ENCODE measurements around the gene PCMTD2.

Gene PCMTD2

DNA sequence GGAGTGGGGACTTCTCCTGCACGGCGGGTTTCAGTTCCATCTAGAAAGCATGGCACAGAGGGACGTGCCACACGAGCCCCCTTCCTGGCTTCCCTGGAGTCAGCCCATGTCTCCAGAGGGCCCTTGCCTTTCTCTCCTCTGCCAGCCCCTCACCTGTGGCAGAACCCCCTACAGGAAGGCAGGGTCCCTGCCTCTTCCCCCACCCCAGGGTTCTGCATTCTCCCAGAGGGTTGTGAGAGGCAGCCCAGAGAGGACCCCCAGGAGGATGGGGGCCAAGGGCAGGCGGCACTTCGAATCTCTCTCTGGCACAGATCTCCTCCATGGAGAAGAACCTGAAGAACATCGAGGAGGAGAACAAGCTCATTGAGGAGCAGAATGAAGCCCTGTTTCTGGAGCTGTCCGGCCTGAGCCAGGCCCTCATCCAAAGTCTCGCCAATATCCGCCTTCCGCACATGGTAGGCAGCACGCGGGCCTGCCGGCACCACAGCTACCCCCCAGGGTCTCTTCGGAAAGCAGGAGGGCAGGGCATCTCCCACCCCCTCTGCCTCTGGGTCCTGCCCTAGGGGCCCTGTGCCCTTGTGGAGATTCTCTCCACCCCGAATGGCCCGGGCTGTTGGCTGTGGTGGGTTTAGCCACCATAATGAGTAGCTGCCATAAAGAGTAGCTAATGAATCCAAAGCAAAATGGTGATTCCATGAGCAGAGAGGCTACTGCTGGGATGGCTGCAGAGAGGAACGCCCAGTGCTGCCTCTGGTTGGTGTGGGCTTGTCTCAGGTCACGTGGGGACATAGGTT lies 15.9 kb upstream of the PCMTD2 start:
- DNase-seq = no peak

- DNase-seq = no peak
Observed at GRCh38 chr20:64240243-64241015, 15.1 kb upstream of the PCMTD2 start.

- DNase-seq = no peak
Observed at GRCh38 chr20:64241061-64241460, 14.5 kb upstream of the PCMTD2 start.

- DNase-seq = no peak
Observed at GRCh38 chr20:64242003-64242796, 13.3 kb upstream of the PCMTD2 start.

DNA sequence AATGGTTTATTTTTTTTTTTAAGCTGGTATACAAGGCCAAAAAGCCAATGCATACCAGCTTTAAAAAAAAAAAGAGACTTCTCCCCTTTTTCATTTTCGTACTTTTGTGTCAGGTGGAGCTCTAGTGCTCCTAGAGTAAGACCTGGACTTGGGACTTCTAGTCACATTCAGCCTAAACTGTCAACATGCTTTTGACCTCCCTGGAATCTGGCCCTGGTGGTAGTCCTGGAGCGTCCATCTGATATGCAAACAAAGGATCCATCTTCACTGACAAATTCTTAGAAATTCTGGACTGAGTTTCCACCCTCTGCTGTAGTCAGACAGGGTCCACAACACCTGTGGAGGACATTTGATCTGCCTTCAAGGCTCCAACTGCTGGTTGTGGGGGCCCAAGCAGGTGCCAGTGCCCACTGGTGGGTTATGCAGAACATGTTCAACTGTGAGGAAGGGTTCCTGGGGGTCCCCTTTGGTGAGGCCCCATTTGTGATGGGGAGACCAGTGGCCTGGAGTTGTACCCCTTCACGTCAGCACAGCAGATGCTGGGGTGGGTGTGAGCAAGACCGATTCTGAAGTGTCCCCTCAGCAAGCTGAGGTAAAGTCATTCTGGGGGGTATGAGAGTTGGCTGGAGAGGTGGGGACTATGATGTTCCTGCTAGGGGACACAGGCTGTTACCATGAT lies 12.6 kb upstream of the PCMTD2 start:
- no peak for DNase-seq

GRCh38 chr20:64244281-64244805 lies 11.2 kb upstream of the PCMTD2 start:
- DNase-seq = no peak

DNA sequence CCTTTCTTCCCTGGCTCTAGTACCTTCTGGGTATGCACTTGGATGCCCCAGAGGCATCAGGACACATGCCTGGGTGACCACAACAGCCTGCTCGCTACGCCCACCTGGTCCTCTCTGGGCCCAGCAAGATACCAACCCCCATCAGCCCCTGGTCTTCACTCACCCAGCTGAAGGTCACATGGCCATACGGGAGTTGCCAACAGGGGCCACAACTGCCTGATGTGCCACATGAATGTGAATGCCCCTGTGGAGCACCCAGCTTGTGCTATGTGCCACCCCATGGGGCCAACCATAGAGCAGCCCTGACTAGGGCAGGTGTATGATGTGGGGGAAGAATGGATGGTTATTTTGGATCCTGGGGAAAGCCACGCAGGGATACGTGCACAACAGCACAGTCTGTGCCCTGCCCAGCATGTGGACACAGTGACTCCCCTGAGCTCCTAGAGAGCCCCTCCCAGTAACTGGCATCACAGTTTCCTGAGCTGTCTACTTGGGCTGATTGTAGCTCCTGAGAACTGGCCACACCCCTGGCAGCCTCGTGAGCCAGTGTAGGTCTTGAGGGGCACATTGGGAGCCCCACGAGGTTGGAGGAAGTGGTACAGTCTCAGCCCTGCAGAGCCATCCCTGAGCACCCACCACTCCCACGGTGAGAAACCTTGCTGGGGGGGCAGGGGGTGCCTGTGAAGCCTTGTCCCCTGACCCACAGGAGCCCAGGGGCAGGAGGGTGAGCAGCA lies 10.5 kb upstream of the PCMTD2 start:
- DNase-seq = no peak

- no peak for DNase-seq
Observed at GRCh38 chr20:64245746-64246595, 9.6 kb upstream of the PCMTD2 start.

DNA sequence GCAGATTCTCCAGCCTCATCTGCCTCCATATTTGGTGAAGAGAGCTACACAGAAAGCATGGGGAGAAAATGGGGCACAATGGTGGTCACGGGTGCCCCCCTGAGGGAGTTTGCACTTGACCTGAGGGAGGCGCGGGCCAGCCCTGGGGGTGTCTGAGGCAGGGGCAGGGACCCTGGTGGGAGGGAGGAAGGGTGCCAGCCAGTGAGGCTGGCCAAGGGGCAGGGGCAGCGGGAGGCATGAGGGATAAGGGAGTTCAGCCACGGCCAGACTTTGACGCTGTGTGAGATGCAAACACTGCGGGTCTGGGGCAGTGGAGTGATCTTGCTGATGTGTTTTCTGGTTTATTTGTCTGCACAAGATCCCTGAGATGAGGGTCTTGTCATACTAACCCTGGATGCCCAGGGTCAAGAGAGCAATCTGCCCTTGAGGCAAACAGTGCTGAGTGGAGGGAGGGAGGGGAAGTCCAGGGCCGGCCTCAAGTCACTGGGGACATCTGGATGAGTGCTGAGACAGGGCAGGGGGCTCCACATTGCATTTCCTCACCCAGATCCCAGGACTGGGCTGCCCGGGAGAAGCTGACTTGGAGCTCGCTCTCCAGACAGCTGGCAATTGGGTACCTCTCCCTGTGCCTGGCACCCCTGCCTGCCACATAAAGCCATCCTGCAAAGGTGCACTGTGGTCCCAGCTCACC lies 8.8 kb upstream of the PCMTD2 start:
- no peak for DNase-seq

- DNase-seq = no peak
Observed at GRCh38 chr20:64247307-64247618, 8.3 kb upstream of the PCMTD2 start.

DNA sequence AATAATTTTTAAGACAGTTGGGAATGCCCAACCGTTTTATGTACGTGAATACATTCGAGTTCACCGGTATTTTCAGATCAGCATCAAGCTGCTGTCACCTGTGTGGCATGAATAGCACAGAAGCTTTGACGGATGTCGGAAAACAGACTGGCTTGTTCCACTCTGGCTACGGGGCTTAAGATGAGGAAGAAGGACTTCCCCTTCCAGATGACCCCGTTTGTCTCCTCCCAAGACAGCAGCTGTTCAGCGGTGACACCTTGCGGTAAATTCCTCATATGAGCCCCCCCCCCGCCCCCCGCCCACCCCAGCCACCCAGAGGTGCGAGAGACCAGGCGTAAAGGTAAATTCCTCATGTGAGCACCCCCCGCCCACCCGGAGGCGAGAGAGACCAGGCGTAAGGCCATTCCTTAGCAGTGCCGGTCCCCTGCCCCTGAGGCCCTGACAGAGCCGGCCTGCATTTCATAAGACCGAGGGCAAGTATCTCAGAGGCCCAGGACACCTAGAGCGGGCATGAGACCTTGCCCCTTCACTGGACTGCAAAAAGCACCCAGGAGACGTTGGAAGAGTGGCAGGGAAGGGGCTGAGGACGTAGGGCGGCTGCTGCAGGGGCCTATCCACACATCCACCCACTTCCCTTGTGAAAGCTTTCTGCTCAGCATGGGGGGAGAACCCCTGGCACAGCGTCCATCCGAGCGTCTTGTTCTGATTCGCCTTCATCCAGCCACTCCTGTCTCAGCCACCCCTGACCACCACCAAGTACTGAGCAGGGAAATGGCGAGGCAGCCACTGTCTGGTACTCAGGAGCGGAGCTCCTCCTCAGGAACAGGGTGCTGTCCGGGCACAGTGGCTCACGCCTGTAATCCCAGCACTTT lies 7.3 kb upstream of the PCMTD2 start:
- no peak for DNase-seq

GRCh38 chr20:64250027-64250426 lies 5.5 kb upstream of the PCMTD2 start:
- no peak for DNase-seq

DNA sequence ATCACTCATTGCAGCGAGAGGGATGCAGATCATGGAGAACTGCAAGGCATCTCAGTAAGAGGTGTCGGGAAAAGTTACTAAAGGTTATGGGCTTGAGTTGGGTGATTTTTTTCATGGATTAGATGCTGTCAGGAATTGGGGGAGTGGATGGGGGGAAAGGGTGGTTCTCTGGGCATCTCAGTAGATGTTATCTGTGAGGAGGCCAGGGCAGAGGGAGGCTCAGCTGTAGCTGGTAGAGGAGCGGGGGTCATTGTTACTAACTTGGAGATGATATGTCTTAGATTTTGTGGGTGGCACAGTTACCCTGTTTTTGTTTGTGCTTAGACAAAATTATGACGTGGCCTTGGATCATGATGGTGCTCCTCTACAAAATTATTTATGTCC lies 2.6 kb upstream of the PCMTD2 start:
- DNase-seq = no peak

GRCh38 chr20:64253443-64253842 lies 2.1 kb upstream of the PCMTD2 start:
- no peak for DNase-seq

DNA sequence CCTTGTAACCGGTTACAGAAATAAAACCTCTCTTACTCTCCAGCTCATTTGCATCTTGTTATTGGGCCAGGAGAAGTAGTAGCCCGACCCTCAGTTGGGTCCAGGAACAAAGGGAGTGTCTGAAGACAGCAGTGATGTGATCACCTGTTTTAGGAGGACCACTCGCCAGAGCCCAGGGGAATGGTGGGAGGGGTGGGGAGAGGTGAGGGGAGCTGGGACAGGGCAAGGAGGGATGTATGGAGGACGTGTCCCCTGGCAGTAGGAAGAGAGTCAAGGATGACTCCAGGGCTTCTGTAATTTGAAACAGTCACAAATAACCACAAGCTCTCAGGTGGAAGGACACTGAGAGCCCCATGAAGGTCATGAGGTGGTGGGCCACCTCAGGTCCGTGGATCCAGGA lies 1.4 kb upstream of the PCMTD2 start:
- DNase-seq = no peak

- DNase-seq = no peak
Observed at GRCh38 chr20:64254571-64255360, 782 bp upstream of the PCMTD2 start.

GRCh38 chr20:64256282-64256935 lies 861 bp downstream of the PCMTD2 start:
- DNase-seq = peak; percentile 2

All from fibroblast of skin of scalp (primary cell).